HEK293 (cell line): ENCODE measurements around the gene BEST2.

Experiments
- CTCF ChIA-PET: fragments of 350-600 bp; formaldehyde crosslinking; extraction: SDS; loops from one replicate; lab custom pipeline; 2021; ENCODE audit warnings: antibody characterized with exemption; lab: Yijun Ruan, JAX
- POLR2A ChIA-PET: fragments of 300-600 bp; formaldehyde crosslinking; extraction: SDS; loops from one replicate; lab custom pipeline; 2020; ENCODE audit warnings: antibody characterized with exemption, inconsistent platforms; lab: Yijun Ruan, JAX
- H3K27ac ChIP-seq: fragments of 200-500 bp; sonication (Bioruptor generic); 2 replicates; pipeline ENCODE4 v1.5.1; 2014; ENCODE audit warnings: low read depth, low read length, control low read depth, inconsistent platforms; ENCODE audit errors: extremely low read depth
- H3K36me3 ChIP-seq, 2 experiments: fragments of 200-500 bp in 1 of 2; sonication (Bioruptor generic) in 1 of 2; 1 replicate in 1 of 2; 2 replicates in 1 of 2; pipeline ENCODE4 v1.5.1; 2014 to 2017; ENCODE audit warnings: inconsistent platforms in 2 of 2, low read length in 2 of 2; ENCODE audit not compliant: control insufficient read depth in 2 of 2, insufficient read depth in 1 of 2
- H3K4me1 ChIP-seq: fragments of 200-500 bp; sonication (Bioruptor generic); 2 replicates; pipeline ENCODE4 v1.5.1; 2014; ENCODE audit warnings: mild to moderate bottlenecking, low read length, inconsistent platforms; ENCODE audit not compliant: control insufficient read depth, insufficient read depth
- H3K4me3 ChIP-seq: 2 replicates; pipeline ENCODE4 v1.5.1; 2011; ENCODE audit warnings: low read depth, mild to moderate bottlenecking, control low read depth, low read length, moderate library complexity
- H3K9me3 ChIP-seq: fragments of 200-500 bp; sonication (Bioruptor generic); 2 replicates; pipeline ENCODE4 v1.5.1; 2014; ENCODE audit warnings: low read depth, low read length, inconsistent platforms; ENCODE audit not compliant: control insufficient read depth, insufficient read depth
- BCL11B ChIP-seq: fragments of 450-650 bp; formaldehyde crosslinking; IDR thresholded peaks from 2 replicates; pipeline ENCODE4 v1.5.1; 2016; ENCODE audit warnings: low read depth, missing biosample characterization, missing genetic modification characterization
- GLI4 ChIP-seq: fragments of 450-650 bp; formaldehyde crosslinking; IDR thresholded peaks from 2 replicates; pipeline ENCODE4 v1.5.1; 2016; ENCODE audit warnings: missing biosample characterization, missing genetic modification characterization
- KLF7 ChIP-seq: fragments of 450-650 bp; formaldehyde crosslinking; IDR thresholded peaks from 2 replicates; pipeline ENCODE4 v1.5.1; 2016; ENCODE audit warnings: missing biosample characterization, missing genetic modification characterization, borderline replicate concordance
- OSR2 ChIP-seq: fragments of 450-650 bp; formaldehyde crosslinking; IDR thresholded peaks from 2 replicates; pipeline ENCODE4 v1.5.1; 2016; ENCODE audit warnings: missing biosample characterization, missing genetic modification characterization
- PRDM1 ChIP-seq: fragments of 450-650 bp; formaldehyde crosslinking; IDR thresholded peaks from 2 replicates; pipeline ENCODE4; 2016; ENCODE audit warnings: missing biosample characterization, missing genetic modification characterization
- SETDB1 ChIP-seq: IDR thresholded peaks from one replicate; pipeline ENCODE4 v1.6.1; 2017; ENCODE audit warnings: mild to moderate bottlenecking, low read length, moderate library complexity, mixed read lengths; ENCODE audit not compliant: insufficient read length
- SP7 ChIP-seq: fragments of 450-650 bp; formaldehyde crosslinking; IDR thresholded peaks from 2 replicates; pipeline ENCODE4 v1.5.1; 2016; ENCODE audit warnings: missing biosample characterization, missing genetic modification characterization
- ZNF214 ChIP-seq: fragments of 450-650 bp; formaldehyde crosslinking; IDR thresholded peaks from 2 replicates; pipeline ENCODE4 v1.5.1; 2017; ENCODE audit warnings: missing biosample characterization, mild to moderate bottlenecking, missing genetic modification characterization, borderline replicate concordance
- ZNF324 ChIP-seq: fragments of 450-650 bp; formaldehyde crosslinking; IDR thresholded peaks from 2 replicates; pipeline ENCODE4 v1.5.1; 2016; ENCODE audit warnings: missing biosample characterization, missing genetic modification characterization
- ZNF335 ChIP-seq: fragments of 450-650 bp; formaldehyde crosslinking; conservative IDR thresholded peaks from 2 replicates; pipeline ENCODE4 v1.5.1; 2016; ENCODE audit warnings: missing biosample characterization, missing genetic modification characterization
- ZNF501 ChIP-seq: fragments of 450-650 bp; formaldehyde crosslinking; IDR thresholded peaks from 2 replicates; pipeline ENCODE4 v1.5.1; 2016; ENCODE audit warnings: missing biosample characterization, missing genetic modification characterization
- ZNF548 ChIP-seq: fragments of 450-650 bp; formaldehyde crosslinking; IDR thresholded peaks from 2 replicates; pipeline ENCODE4 v1.5.1; 2016; ENCODE audit warnings: missing biosample characterization, missing genetic modification characterization
- ZNF76 ChIP-seq: fragments of 450-650 bp; formaldehyde crosslinking; IDR thresholded peaks from 2 replicates; pipeline ENCODE4; 2016; ENCODE audit warnings: low read depth, missing biosample characterization, missing genetic modification characterization, borderline replicate concordance
- TF ChIP-seq, protein P1 (sequence below): fragments of 450-650 bp; formaldehyde crosslinking; IDR thresholded peaks from 2 replicates; pipeline ENCODE4 v1.5.1; 2017; ENCODE audit warnings: missing biosample characterization, missing genetic modification characterization
- TF ChIP-seq, protein P2 (sequence below): fragments of 450-650 bp; formaldehyde crosslinking; IDR thresholded peaks from 2 replicates; pipeline ENCODE4 v1.5.1; 2016; ENCODE audit warnings: missing biosample characterization, missing genetic modification characterization, borderline replicate concordance
- TF ChIP-seq, protein P3 (sequence below): fragments of 450-650 bp; formaldehyde crosslinking; conservative IDR thresholded peaks from 2 replicates; pipeline ENCODE4 v1.5.1; 2016; ENCODE audit warnings: low read depth, missing biosample characterization, missing genetic modification characterization
- TF ChIP-seq, protein P4 (sequence below): fragments of 450-650 bp; formaldehyde crosslinking; IDR thresholded peaks from 2 replicates; pipeline ENCODE4 v1.5.1; 2016; ENCODE audit warnings: missing biosample characterization, missing genetic modification characterization

The BEST2 gene

DNA sequence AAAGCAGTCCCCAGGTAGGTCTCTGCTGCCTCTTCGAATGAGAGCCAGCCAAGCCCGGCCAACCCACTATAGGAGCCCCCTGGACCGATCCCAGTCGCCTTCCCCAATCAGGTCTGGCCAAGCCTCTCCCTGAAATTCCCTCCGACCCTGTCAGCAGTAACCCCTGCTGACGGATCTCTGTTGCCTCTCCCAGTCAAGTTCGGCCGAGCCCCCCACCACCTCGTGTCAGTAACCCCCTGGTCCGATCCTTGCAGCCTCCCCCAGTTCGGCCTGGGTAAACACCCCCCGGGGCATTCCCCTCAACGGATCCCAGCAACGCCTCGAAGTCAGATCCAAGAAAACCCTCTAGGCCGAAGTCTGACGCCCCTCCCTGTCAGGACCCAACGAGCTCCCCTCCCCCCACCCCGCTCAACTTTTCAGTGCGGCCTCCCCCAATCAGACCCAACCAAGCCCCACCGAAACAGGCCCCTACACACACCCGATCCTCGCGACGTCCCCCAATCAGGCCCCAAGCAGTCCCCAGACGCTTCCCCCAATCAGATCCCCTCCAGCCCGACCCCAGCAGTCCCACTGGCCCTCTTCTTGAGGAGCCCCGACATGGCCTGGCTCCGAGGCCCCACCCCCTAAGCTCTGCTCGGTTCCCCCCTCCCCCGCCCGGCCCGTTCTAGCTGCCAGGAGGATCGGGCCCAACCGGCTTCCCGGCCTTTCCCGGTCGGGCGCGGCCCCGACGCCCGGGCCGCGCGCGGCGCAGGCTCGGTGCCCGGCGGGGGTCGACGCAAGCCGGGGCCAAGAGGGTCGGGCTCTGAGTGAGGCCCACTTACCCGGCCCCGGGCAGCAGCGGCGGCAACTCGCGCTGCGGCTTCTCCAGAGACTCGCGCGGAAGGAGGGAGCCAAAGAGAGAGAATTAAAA, 29.7 kb upstream of the BEST2 start (continued):
- TF ChIP-seq, protein P1, sequence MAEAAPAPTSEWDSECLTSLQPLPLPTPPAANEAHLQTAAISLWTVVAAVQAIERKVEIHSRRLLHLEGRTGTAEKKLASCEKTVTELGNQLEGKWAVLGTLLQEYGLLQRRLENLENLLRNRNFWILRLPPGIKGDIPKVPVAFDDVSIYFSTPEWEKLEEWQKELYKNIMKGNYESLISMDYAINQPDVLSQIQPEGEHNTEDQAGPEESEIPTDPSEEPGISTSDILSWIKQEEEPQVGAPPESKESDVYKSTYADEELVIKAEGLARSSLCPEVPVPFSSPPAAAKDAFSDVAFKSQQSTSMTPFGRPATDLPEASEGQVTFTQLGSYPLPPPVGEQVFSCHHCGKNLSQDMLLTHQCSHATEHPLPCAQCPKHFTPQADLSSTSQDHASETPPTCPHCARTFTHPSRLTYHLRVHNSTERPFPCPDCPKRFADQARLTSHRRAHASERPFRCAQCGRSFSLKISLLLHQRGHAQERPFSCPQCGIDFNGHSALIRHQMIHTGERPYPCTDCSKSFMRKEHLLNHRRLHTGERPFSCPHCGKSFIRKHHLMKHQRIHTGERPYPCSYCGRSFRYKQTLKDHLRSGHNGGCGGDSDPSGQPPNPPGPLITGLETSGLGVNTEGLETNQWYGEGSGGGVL (tag by site-specific recombination), result 0 out of 2 replicates have a peak, but pooled peaks have one; percentile 33
- TF ChIP-seq ZNF335 (tag by site-specific recombination) (peak; percentile 92), ZNF214 (tag by site-specific recombination) (no peak), KLF7 (peak; percentile 57; the same call in 1 of the 2 replicates), OSR2 (tag by site-specific recombination) (no peak), ZNF501 (tag by site-specific recombination) (0 out of 2 replicates have a peak, but pooled peaks have one; percentile 32), ZNF76 (tag by site-specific recombination) (peak; percentile 18; the same call in 1 of the 2 replicates), BCL11B (0 out of 2 replicates have a peak, but pooled peaks have one; percentile 38), SP7 (tag by site-specific recombination) (no peak), SETDB1 (no peak), ZNF324 (tag by site-specific recombination) (no peak)
- TF ChIP-seq, protein P2, sequence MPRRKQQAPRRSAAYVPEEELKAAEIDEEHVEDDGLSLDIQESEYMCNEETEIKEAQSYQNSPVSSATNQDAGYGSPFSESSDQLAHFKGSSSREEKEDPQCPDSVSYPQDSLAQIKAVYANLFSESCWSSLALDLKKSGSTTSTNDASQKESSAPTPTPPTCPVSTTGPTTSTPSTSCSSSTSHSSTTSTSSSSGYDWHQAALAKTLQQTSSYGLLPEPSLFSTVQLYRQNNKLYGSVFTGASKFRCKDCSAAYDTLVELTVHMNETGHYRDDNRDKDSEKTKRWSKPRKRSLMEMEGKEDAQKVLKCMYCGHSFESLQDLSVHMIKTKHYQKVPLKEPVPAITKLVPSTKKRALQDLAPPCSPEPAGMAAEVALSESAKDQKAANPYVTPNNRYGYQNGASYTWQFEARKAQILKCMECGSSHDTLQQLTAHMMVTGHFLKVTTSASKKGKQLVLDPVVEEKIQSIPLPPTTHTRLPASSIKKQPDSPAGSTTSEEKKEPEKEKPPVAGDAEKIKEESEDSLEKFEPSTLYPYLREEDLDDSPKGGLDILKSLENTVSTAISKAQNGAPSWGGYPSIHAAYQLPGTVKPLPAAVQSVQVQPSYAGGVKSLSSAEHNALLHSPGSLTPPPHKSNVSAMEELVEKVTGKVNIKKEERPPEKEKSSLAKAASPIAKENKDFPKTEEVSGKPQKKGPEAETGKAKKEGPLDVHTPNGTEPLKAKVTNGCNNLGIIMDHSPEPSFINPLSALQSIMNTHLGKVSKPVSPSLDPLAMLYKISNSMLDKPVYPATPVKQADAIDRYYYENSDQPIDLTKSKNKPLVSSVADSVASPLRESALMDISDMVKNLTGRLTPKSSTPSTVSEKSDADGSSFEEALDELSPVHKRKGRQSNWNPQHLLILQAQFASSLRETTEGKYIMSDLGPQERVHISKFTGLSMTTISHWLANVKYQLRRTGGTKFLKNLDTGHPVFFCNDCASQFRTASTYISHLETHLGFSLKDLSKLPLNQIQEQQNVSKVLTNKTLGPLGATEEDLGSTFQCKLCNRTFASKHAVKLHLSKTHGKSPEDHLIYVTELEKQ (tag by site-specific recombination), result no peak

DNA sequence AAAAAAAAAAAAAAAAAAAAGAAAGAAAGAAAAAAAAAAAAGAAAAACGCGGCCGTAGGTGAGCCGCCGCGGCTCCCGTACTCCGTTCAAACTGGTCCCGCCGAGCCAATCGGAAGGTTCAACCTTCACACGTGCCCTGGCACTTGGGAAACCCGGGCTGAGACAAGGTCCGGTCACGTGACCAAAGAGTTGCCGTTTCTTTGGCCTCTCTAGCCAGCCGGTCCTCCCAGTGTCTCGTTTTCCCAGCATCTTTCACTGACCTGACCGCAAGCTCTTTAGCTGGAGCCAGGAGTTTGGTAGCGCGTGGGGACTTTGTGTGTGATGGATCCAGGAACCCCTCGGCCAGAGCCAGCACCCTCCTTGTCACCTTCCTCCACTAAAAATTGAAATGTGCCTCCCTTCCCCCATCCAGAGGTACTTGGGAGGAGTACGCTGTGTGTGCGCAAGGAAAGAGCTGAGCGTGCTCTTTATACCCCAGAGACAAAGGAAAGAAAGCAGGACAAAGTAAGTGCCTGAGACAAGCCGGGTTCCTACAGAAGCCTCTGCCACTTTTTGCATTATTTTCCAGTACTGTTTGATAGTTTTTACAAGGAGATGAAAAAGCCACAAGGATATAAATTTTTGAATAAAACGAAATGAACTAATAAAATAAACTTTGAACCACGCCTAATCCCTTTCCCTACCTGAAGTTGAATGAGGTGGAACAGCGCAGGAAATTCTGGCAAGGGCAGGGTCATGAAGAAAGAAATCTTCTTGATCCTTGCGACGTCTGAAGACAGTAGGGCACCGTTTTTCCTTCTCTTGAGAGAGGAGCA, 28.8 kb upstream of the BEST2 start:
- H3K4me3 ChIP-seq, result peak overlapping the region; percentile 79
- POLR2A ChIA-PET, result interaction anchor here (0.6 to 5.1 kb wide), 14 partner anchors 9 to 168 kb away, joined by 3 to 89 read pairs (median 4); partner anchors contain the start of genes DHPS, FBXW9, GCDH and GET3
- peaks cover 14 to 29% of the 10 kb centered on the region in 2 experiments; a peak in 2 of 3 replicates for H3K36me3 ChIP-seq
- CTCF ChIA-PET, result interaction anchor here (0.6 to 3.3 kb wide), 10 partner anchors 11 to 328 kb away, joined by 3 to 19 read pairs (median 3); partner anchors contain the start of genes GET3 and TRIR
- no peaks in the 10 kb centered on the region for H3K4me1 ChIP-seq
- H3K9me3 ChIP-seq, result no peaks in the 10 kb centered on the region
- H3K27ac ChIP-seq, result peak overlapping the region; percentile 97
- TF ChIP-seq BCL11B, result peak; percentile 34; the same call in 1 of the 2 replicates
- no peak for TF ChIP-seq GLI4
- TF ChIP-seq, protein P3, sequence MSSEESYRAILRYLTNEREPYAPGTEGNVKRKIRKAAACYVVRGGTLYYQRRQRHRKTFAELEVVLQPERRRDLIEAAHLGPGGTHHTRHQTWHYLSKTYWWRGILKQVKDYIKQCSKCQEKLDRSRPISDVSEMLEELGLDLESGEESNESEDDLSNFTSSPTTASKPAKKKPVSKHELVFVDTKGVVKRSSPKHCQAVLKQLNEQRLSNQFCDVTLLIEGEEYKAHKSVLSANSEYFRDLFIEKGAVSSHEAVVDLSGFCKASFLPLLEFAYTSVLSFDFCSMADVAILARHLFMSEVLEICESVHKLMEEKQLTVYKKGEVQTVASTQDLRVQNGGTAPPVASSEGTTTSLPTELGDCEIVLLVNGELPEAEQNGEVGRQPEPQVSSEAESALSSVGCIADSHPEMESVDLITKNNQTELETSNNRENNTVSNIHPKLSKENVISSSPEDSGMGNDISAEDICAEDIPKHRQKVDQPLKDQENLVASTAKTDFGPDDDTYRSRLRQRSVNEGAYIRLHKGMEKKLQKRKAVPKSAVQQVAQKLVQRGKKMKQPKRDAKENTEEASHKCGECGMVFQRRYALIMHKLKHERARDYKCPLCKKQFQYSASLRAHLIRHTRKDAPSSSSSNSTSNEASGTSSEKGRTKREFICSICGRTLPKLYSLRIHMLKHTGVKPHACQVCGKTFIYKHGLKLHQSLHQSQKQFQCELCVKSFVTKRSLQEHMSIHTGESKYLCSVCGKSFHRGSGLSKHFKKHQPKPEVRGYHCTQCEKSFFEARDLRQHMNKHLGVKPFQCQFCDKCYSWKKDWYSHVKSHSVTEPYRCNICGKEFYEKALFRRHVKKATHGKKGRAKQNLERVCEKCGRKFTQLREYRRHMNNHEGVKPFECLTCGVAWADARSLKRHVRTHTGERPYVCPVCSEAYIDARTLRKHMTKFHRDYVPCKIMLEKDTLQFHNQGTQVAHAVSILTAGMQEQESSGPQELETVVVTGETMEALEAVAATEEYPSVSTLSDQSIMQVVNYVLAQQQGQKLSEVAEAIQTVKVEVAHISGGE, result peak; percentile 83
- TF ChIP-seq ZNF548 (tag by site-specific recombination), result no peak
- TF ChIP-seq ZNF324 (tag by site-specific recombination), result peak; percentile 95; the same call in 1 of the 2 replicates
- peak; percentile 61 for TF ChIP-seq PRDM1 (tag by site-specific recombination)
- TF ChIP-seq, protein P4, sequence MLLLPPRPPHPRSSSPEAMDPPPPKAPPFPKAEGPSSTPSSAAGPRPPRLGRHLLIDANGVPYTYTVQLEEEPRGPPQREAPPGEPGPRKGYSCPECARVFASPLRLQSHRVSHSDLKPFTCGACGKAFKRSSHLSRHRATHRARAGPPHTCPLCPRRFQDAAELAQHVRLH (tag by site-specific recombination), result peak; percentile 91
